Neural cell (in vitro differentiated cells): ENCODE data around the gene COP1. TPM values are rescaled to one million over a fixed set of nuclear protein-coding genes. Genes with fewer than 3 reads are reported as not detected.

ENCODE experiments used
- polyA plus RNA-seq: library from polyadenylated mRNA; depleted of rRNA; stranded (reverse); fragments of >200 nt; gene quantifications from 2 replicates; pipeline ENCODE4 v1.2.3, GENCODE V29; 2014
- small RNA-seq, 3 experiments: library from RNA; depleted of rRNA; stranded (forward); fragments of <200 nt; gene quantifications; one replicate each; pipeline ENCODE3, GENCODE V24; 2012

The COP1 gene
- polyA plus RNA-seq, 1 donor from 2014 or later = 72.3 TPM

Small RNA genes lying within 50 kb of the gene (small RNA-seq; reads per million reads assigned to genes)
- gene RF00066 (0 reads per million in 3 experiments), gene RNU2-12P (0 reads per million in 3 experiments), gene RPS29P5 (0 reads per million in 3 experiments), gene SCARNA3 (60.8 to 66.5 (median 63.9) reads per million in 3 experiments)
